ENCODE data around the gene PTPN18.

PTPN18 gene, protein sequence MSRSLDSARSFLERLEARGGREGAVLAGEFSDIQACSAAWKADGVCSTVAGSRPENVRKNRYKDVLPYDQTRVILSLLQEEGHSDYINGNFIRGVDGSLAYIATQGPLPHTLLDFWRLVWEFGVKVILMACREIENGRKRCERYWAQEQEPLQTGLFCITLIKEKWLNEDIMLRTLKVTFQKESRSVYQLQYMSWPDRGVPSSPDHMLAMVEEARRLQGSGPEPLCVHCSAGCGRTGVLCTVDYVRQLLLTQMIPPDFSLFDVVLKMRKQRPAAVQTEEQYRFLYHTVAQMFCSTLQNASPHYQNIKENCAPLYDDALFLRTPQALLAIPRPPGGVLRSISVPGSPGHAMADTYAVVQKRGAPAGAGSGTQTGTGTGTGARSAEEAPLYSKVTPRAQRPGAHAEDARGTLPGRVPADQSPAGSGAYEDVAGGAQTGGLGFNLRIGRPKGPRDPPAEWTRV

DNA sequence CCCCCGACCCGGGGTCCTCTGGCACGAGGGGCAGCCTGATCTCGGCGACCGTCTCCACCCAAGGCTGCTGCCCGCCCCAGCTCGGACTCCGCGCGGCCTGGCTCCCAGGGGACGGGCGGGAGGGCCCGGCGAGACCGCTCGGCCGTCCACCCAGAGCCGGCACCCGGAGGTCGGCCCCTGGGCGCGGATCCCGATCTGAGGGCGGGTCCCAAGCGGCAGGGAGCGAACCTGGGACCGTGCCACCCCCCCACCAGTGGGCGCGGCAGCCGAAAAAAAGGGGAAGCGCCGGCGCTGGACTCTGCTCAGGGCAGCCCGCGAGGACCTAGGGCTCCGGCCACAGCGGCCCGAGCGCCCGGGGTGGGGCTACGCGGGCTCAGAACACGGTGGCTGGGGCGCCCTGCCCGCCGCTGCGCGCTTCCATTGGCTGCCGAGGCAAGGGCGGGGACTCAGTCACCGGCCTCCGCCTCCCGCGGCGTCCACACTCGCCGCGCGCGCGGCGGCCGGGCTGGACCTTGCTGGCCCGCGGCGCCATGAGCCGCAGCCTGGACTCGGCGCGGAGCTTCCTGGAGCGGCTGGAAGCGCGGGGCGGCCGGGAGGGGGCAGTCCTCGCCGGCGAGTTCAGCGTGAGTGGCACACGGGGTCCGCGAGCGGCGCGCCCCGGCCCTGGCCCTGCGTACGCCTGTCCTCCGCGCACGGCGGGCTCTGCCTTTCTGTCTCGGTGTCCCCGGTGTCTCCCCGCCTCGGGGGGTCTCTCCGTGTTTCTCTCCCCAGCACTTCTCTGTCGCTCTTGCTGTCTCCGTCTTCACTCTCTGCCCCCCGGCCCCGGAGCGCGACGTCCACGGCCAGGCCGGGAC is at the start of gene PTPN18:
Gene PTPN18 (plus strand): TSS at position 479 of the 854 bp plus-strand sequence. CDS start 52 bp downstream, at position 531.
- DNase-seq (ENCODE audit: extremely low spot score) = peak; percentile 80

DNA sequence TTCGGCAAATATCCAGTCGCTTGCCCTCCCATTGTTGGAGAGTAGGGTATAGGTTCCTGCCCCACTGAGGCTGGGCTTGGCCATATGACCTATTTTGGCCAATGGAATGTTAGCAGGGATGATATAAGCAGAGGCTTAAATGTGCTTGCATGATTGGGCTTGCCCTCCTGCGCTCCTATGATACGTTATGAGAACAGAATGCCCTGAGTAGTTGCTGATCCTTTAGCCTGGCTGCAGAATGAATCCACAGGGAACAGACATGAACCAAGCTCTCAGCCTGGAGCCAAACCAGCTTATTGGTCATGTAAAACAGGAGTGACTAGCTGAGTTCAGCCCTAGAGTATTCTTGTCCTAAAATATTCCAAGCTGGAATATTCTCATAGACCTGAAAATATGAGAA is 48.0 kb upstream of the PTPN18 start:
- CTCF ChIA-PET = interaction anchor here (0.6 to 0.7 kb wide), 2 partner anchors 12 to 1114 kb away, joined by 3 read pairs; no protein-coding TSS in a partner anchor
- POLR2A ChIA-PET = no interaction called here
- DNase-seq (ENCODE audit: extremely low spot score) = no peak
- TF ChIP-seq ARNT (IDR thresholded peaks at IDR 0.05) (no peak), LEF1 (IDR thresholded peaks at IDR 0.05; ENCODE audit: borderline replicate concordance) (no peak), ELF4 (IDR thresholded peaks at IDR 0.05) (no peak), ZNF384 (IDR thresholded peaks at IDR 0.05) (no peak), FOXK2 (IDR thresholded peaks at IDR 0.05) (no peak), BHLHE40 (IDR thresholded peaks at IDR 0.05; ENCODE audit: borderline replicate concordance) (no peak), L3MBTL2 (conservative IDR thresholded peaks at IDR 0.05) (no peak), SP1 (IDR thresholded peaks at IDR 0.05) (no peak)

More for the DNA sequence above, at the start of gene PTPN18:
- CTCF ChIA-PET = interaction anchor here (0.6 to 1.0 kb wide), 2 partner anchors 13 to 22 kb away, joined by 3 to 4 read pairs; partner anchors contain the start of gene IMP4
- POLR2A ChIA-PET = interaction anchor here (1.0 to 5.3 kb wide), 2 partner anchors 13 kb away, joined by 3 to 60 read pairs; partner anchors contain the start of gene IMP4
- TF ChIP-seq ELF4 (IDR thresholded peaks at IDR 0.05) (no peak), ZNF384 (IDR thresholded peaks at IDR 0.05) (no peak), BHLHE40 (IDR thresholded peaks at IDR 0.05; ENCODE audit: borderline replicate concordance) (no peak), SUZ12 (IDR thresholded peaks at IDR 0.05) (no peak), FOXK2 (IDR thresholded peaks at IDR 0.05) (no peak), SP1 (IDR thresholded peaks at IDR 0.05) (no peak), HDGF (IDR thresholded peaks at IDR 0.05; ENCODE audit: borderline replicate concordance) (no peak), L3MBTL2 (conservative IDR thresholded peaks at IDR 0.05) (peak; percentile 65; the same call in 1 of the 2 replicates), CTBP1 (IDR thresholded peaks at IDR 0.05; ENCODE audit: borderline replicate concordance) (no peak), LEF1 (IDR thresholded peaks at IDR 0.05; ENCODE audit: borderline replicate concordance) (0 out of 2 replicates have a peak, but pooled peaks have one; percentile 59), TARDBP (IDR thresholded peaks at IDR 0.05) (no peak), NFRKB (IDR thresholded peaks at IDR 0.05) (no peak), FOXA1 (IDR thresholded peaks at IDR 0.05) (no peak), ARNT (IDR thresholded peaks at IDR 0.05) (no peak)
- TF ChIP-seq, protein P1, sequence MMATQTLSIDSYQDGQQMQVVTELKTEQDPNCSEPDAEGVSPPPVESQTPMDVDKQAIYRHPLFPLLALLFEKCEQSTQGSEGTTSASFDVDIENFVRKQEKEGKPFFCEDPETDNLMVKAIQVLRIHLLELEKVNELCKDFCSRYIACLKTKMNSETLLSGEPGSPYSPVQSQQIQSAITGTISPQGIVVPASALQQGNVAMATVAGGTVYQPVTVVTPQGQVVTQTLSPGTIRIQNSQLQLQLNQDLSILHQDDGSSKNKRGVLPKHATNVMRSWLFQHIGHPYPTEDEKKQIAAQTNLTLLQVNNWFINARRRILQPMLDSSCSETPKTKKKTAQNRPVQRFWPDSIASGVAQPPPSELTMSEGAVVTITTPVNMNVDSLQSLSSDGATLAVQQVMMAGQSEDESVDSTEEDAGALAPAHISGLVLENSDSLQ (IDR thresholded peaks at IDR 0.05) = no peak

DNA sequence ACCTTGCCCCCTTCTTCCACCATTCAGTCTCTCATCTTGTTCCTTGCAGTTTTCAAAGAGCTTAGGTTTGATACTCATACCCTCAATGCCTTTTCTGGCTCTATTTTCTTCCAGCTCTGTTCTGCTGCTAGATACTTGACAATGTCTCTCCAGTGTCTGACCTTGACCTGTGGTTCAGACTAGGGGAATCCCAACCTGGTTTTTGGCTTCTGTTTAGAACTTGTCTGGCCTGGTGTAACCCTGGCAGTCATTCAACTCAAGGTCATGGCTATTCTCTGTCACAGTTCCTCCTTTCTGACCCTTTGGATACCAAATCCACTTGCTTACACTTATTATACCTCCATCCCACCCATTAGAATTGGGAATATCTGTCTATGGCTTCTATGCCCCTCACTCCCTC is 45.0 kb upstream of the PTPN18 start:
- CTCF ChIA-PET = interaction anchor here (0.6 kb wide), 1 partner anchor 141 kb away, joined by 3 read pairs; no protein-coding TSS in a partner anchor
- POLR2A ChIA-PET = no interaction called here
- TF ChIP-seq NFRKB (IDR thresholded peaks at IDR 0.05) (no peak), LEF1 (IDR thresholded peaks at IDR 0.05; ENCODE audit: borderline replicate concordance) (no peak), L3MBTL2 (conservative IDR thresholded peaks at IDR 0.05) (no peak), TARDBP (IDR thresholded peaks at IDR 0.05) (no peak)
- DNase-seq (ENCODE audit: extremely low spot score) = no peak

DNA sequence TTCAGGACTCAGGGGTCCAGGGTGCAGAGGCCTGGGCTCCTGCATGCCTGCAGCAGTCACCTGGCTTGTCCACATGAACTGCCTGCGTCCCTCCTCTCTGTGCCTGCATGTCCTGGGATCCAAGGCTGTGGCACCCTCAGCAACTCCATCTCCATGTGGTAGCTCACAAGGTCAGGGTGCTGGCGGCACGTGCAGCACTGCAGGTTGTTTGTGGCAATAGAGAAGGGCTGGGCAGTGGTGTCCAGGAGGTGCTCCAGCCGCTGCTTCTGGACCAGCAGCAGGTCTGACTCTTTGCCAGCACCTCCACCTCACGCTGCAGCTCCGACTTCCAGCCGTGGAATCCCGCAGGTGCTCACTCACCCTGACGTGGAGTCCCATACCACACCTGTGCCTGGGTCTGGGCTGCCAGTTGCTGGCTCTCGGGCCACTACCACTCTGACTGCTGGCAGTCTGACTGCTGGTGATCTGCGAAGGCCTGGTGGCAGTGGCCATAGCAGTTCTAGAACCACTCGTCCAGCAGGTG is 42.0 kb upstream of the PTPN18 start:
- CTCF ChIA-PET = no interaction called here
- TF ChIP-seq LEF1 (IDR thresholded peaks at IDR 0.05; ENCODE audit: borderline replicate concordance) (no peak), SUZ12 (IDR thresholded peaks at IDR 0.05) (no peak), TARDBP (IDR thresholded peaks at IDR 0.05) (no peak), CTBP1 (IDR thresholded peaks at IDR 0.05; ENCODE audit: borderline replicate concordance) (no peak), FOXK2 (IDR thresholded peaks at IDR 0.05) (no peak), FOXM1 (IDR thresholded peaks at IDR 0.05; ENCODE audit: borderline replicate concordance) (no peak), SP1 (IDR thresholded peaks at IDR 0.05) (no peak), HDGF (IDR thresholded peaks at IDR 0.05; ENCODE audit: borderline replicate concordance) (no peak), ZNF384 (IDR thresholded peaks at IDR 0.05) (no peak)
- TF ChIP-seq, protein P1 (IDR thresholded peaks at IDR 0.05) = no peak
- no peak for DNase-seq (ENCODE audit: extremely low spot score)
- POLR2A ChIA-PET = no interaction called here

DNA sequence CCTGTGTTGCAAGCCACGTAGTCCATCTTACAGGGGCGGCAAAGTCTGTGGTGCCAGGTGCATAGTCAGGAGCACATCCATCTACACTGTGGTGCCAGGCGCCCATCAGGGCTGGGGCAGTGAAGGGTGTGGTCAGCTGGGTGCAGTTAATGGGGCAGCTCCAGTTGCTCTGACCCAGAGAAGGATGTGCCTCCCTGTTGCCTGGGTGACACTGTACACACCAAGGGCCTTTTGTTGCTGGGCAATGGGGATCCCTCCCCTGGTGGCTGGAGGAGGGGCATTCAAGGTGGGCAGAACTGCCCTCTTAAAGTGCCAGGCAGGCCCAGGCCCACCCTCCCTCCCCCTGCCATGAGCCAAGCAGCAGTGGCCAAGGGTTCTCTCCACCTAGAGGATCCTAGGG is 41.5 kb upstream of the PTPN18 start:
- ChIA-PET POLR2A (no interaction called here), CTCF (no interaction called here)
- no peak for TF ChIP-seq ARNT (IDR thresholded peaks at IDR 0.05)
- TF ChIP-seq, protein P1 (IDR thresholded peaks at IDR 0.05) = no peak

DNA sequence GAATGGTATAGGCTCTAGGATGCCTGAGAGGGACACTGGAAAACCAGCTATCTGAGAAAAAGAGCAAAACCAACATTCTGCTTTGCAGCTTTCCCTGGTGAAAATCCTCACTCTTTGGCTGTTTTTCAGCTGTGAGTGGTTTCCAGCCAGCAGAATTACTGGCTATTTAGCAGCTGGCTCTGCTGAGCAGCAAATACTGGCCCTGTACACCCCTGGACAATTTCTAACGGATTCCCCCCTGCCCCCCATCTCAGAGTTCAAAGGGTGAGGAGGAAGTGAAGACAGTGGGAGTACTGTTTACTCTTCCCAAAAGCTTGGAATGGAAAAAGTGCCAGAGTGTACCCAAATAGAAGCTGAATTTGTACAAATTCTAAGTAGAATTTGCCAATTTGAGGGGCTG is 39.3 kb upstream of the PTPN18 start:
- TF ChIP-seq, protein P1 (IDR thresholded peaks at IDR 0.05) = no peak
- TF ChIP-seq ZNF384 (IDR thresholded peaks at IDR 0.05) = no peak
- ChIA-PET CTCF (interaction anchor here (1.2 kb wide), 1 partner anchor 16 kb away, joined by 3 read pairs; no protein-coding TSS in a partner anchor), POLR2A (no interaction called here)
- no peak for DNase-seq (ENCODE audit: extremely low spot score)

More for the DNA sequence above, 41.5 kb upstream of the PTPN18 start:
- no peak for DNase-seq (ENCODE audit: extremely low spot score)

Data from HEK293T (cell line).